GM19351 (cell line): ENCODE results near the gene ZNRF3.
"Not testable (repeated sequence)": the region's sequence is repeated elsewhere in the genome, so short reads cannot be mapped to it uniquely, and the experiment has no call there.

Source experiments
- ATAC-seq: cut with Tn5 transposase; IDR thresholded peaks from one replicate; pipeline ENCODE4 v1.9.1; 2021; ENCODE audit warnings: mild to moderate bottlenecking, moderate library complexity; ENCODE audit not compliant: unreplicated experiment

The ZNRF3 gene

GRCh38 chr22:29003552-29003951 is 120.2 kb downstream of the ZNRF3 start:
- no peak for ATAC-seq

- no peak for ATAC-seq
Observed at GRCh38 chr22:29003975-29004646, 120.7 kb downstream of the ZNRF3 start.

- ATAC-seq, result no peak
Observed at GRCh38 chr22:29004647-29005371, 121.4 kb downstream of the ZNRF3 start.

GRCh38 chr22:29005754-29006153 is 122.4 kb downstream of the ZNRF3 start:
- not testable (repeated sequence) for ATAC-seq

GRCh38 chr22:29006346-29006745 is 123.0 kb downstream of the ZNRF3 start:
- ATAC-seq, result no peak

GRCh38 chr22:29009148-29009547 is 125.8 kb downstream of the ZNRF3 start:
- ATAC-seq, result no peak

GRCh38 chr22:29011240-29012100 is 128.1 kb downstream of the ZNRF3 start:
- no peak for ATAC-seq

- no peak for ATAC-seq
Observed at GRCh38 chr22:29012101-29012433, 128.7 kb downstream of the ZNRF3 start.

- no peak for ATAC-seq
Observed at GRCh38 chr22:29012952-29013351, 129.6 kb downstream of the ZNRF3 start.

- ATAC-seq, result no peak
Observed at GRCh38 chr22:29014293-29014692, 130.9 kb downstream of the ZNRF3 start.

GRCh38 chr22:29014773-29015172 is 131.4 kb downstream of the ZNRF3 start:
- ATAC-seq, result no peak

- ATAC-seq, result no peak
Observed at GRCh38 chr22:29016067-29016938, 132.9 kb downstream of the ZNRF3 start.

GRCh38 chr22:29018293-29019189 is 135.2 kb downstream of the ZNRF3 start:
- ATAC-seq, result no peak

- no peak for ATAC-seq
Observed at GRCh38 chr22:29022101-29022817, 138.9 kb downstream of the ZNRF3 start.

- no peak for ATAC-seq
Observed at GRCh38 chr22:29023172-29023796, 139.9 kb downstream of the ZNRF3 start.

GRCh38 chr22:29026579-29026978 is 143.2 kb downstream of the ZNRF3 start:
- no peak for ATAC-seq

GRCh38 chr22:29028468-29028867 is 145.1 kb downstream of the ZNRF3 start:
- no peak for ATAC-seq

- ATAC-seq, result no peak
Observed at GRCh38 chr22:29029202-29030000, 146.0 kb downstream of the ZNRF3 start.
